SK-N-SH treated with all-trans-retinoic acid at 6 μM for 48 hours (cell line): ENCODE results near the gene EXOSC10.

Source experiments
- ARNTL ChIP-seq: fragments of 450-650 bp; formaldehyde crosslinking; IDR thresholded peaks from 2 replicates; pipeline ENCODE4 v1.5.0; 2020; ENCODE audit warnings: low read depth, mild to moderate bottlenecking, moderate library complexity, borderline replicate concordance
- BACH2 ChIP-seq: fragments of 250-450 bp; sonication (Bioruptor Pico); IDR thresholded peaks from 2 replicates; pipeline ENCODE4 v1.9.0; 2021; ENCODE audit warnings: mild to moderate bottlenecking, borderline replicate concordance
- ESRRG ChIP-seq: fragments of 250-450 bp; sonication (Bioruptor Pico); IDR thresholded peaks from 2 replicates; pipeline ENCODE4 v1.6.1; 2021; ENCODE audit warnings: mild to moderate bottlenecking
- GLIS3 ChIP-seq: fragments of 250-450 bp; sonication (Bioruptor Pico); IDR thresholded peaks from 2 replicates; pipeline ENCODE4 v1.5.0; 2020; ENCODE audit warnings: mild to moderate bottlenecking, moderate library complexity
- ISL1 ChIP-seq: fragments of 250-450 bp; sonication (Bioruptor Pico); IDR thresholded peaks from 2 replicates; pipeline ENCODE4 v2.1.2; 2022; ENCODE audit warnings: mild to moderate bottlenecking, moderate library complexity
- OSR1 ChIP-seq: fragments of 250-450 bp; sonication (Bioruptor Pico); IDR thresholded peaks from 2 replicates; pipeline ENCODE4 v1.8.0; 2022; ENCODE audit warnings: moderate library complexity, mild to moderate bottlenecking, inconsistent platforms
- PPARA ChIP-seq: fragments of 250-450 bp; sonication (Bioruptor Pico); IDR thresholded peaks from 2 replicates; pipeline ENCODE4 v1.5.0; 2020; ENCODE audit warnings: mild to moderate bottlenecking, borderline replicate concordance
- SNAI2 ChIP-seq: fragments of 250-450 bp; sonication (Bioruptor Pico); IDR thresholded peaks from 2 replicates; pipeline ENCODE4 v1.5.0; 2020; ENCODE audit warnings: mild to moderate bottlenecking, moderate library complexity
- ZNF8 ChIP-seq: fragments of 450-650 bp; formaldehyde crosslinking; IDR thresholded peaks from 2 replicates; pipeline ENCODE4 v1.5.0; 2020; ENCODE audit warnings: mild to moderate bottlenecking, moderate library complexity
- TF ChIP-seq, protein P1 (sequence below): fragments of 250-450 bp; sonication (Bioruptor Pico); IDR thresholded peaks from 2 replicates; pipeline ENCODE4 v1.8.0; 2020; ENCODE audit warnings: mild to moderate bottlenecking, moderate library complexity, borderline replicate concordance
- TF ChIP-seq, protein P2 (sequence below): fragments of 250-450 bp; sonication (Bioruptor Pico); IDR thresholded peaks from 2 replicates; pipeline ENCODE4 v1.8.0; 2021; ENCODE audit warnings: low read depth, mild to moderate bottlenecking, moderate library complexity, borderline replicate concordance
- TF ChIP-seq, protein P3 (sequence below): fragments of 250-450 bp; sonication (Bioruptor Pico); IDR thresholded peaks from 2 replicates; pipeline ENCODE4 v1.5.1; 2020; ENCODE audit warnings: low read depth, mild to moderate bottlenecking, moderate library complexity

DNA sequence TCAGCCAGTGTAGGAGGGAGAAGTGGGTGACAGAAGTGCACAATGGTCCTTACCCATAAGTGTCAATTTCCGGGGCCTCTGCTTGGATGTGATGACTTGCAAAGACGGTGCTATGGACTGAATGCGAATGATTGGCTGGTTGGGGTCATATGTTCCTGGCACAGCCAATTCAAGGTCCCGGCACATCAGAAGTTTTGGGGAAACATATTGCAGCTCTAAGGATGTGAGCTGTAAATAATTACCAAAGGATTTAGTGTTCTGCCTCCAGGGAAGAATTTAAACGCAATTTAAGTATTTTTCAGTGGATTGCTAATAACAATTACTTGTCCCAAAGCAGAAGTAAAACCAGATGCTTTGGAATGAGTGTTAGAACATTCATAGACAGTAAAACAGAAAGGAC, 26.9 kb upstream of the EXOSC10 start:
- TF ChIP-seq ZNF8 (CRISPR knock-in tag) (no peak), ARNTL (CRISPR knock-in tag) (no peak), PPARA (CRISPR knock-in tag) (no peak), ESRRG (CRISPR knock-in tag) (no peak), SNAI2 (CRISPR knock-in tag) (no peak), GLIS3 (no peak), BACH2 (no peak), OSR1 (CRISPR knock-in tag) (no peak), ISL1 (CRISPR knock-in tag) (no peak)
- TF ChIP-seq, protein P1, sequence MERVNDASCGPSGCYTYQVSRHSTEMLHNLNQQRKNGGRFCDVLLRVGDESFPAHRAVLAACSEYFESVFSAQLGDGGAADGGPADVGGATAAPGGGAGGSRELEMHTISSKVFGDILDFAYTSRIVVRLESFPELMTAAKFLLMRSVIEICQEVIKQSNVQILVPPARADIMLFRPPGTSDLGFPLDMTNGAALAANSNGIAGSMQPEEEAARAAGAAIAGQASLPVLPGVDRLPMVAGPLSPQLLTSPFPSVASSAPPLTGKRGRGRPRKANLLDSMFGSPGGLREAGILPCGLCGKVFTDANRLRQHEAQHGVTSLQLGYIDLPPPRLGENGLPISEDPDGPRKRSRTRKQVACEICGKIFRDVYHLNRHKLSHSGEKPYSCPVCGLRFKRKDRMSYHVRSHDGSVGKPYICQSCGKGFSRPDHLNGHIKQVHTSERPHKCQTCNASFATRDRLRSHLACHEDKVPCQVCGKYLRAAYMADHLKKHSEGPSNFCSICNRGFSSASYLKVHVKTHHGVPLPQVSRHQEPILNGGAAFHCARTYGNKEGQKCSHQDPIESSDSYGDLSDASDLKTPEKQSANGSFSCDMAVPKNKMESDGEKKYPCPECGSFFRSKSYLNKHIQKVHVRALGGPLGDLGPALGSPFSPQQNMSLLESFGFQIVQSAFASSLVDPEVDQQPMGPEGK (CRISPR knock-in tag): no peak
- TF ChIP-seq, protein P2, sequence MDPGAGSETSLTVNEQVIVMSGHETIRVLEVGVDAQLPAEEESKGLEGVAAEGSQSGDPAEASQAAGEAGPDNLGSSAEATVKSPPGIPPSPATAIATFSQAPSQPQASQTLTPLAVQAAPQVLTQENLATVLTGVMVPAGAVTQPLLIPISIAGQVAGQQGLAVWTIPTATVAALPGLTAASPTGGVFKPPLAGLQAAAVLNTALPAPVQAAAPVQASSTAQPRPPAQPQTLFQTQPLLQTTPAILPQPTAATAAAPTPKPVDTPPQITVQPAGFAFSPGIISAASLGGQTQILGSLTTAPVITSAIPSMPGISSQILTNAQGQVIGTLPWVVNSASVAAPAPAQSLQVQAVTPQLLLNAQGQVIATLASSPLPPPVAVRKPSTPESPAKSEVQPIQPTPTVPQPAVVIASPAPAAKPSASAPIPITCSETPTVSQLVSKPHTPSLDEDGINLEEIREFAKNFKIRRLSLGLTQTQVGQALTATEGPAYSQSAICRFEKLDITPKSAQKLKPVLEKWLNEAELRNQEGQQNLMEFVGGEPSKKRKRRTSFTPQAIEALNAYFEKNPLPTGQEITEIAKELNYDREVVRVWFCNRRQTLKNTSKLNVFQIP (CRISPR knock-in tag): no peak
- TF ChIP-seq, protein P3, sequence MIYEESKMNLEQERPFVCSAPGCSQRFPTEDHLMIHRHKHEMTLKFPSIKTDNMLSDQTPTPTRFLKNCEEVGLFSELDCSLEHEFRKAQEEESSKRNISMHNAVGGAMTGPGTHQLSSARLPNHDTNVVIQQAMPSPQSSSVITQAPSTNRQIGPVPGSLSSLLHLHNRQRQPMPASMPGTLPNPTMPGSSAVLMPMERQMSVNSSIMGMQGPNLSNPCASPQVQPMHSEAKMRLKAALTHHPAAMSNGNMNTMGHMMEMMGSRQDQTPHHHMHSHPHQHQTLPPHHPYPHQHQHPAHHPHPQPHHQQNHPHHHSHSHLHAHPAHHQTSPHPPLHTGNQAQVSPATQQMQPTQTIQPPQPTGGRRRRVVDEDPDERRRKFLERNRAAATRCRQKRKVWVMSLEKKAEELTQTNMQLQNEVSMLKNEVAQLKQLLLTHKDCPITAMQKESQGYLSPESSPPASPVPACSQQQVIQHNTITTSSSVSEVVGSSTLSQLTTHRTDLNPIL: no peak
